ENCODE measurements around the gene ETNK2.

ETNK2 gene

GRCh38 chr1:204130981-204131892 lies 20.6 kb downstream of the ETNK2 start:
- no peak for TF ChIP-seq ZNF274 (IDR thresholded peaks at IDR 0.05; ENCODE audit: low read depth, low read length)
- no peak overlapping the region for H3K4me3 ChIP-seq (ENCODE audit: low read length)

DNA sequence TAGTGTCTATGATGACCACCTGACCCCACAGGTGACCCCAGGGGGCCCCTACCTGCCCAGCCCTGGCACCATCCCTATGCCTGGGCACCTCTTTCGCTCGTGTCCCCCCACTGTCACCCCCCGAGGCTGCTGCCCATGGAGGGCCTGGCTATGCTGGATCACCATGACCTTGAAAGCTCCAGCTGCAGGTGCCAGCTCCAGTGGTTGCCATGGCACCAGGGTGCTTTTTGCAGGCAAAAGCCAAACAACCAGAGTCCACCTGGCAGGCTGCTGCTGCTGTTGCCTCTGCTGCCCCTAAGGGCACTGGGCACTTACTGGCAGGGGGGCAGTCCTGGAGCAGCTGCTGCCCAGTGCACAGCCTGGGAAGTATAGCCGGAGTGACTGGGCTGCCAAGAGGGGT lies 21.7 kb downstream of the ETNK2 start:
- TF ChIP-seq ZNF274 (IDR thresholded peaks at IDR 0.05; ENCODE audit: low read depth, low read length) = no peak
- H3K4me3 ChIP-seq (ENCODE audit: low read length) = no peak overlapping the region

- no peak overlapping the region for H3K4me3 ChIP-seq (ENCODE audit: low read length)
- TF ChIP-seq ZNF274 (IDR thresholded peaks at IDR 0.05; ENCODE audit: low read depth, low read length) = no peak
Measured at GRCh38 chr1:204128964-204129896, 22.6 kb downstream of the ETNK2 start.

DNA sequence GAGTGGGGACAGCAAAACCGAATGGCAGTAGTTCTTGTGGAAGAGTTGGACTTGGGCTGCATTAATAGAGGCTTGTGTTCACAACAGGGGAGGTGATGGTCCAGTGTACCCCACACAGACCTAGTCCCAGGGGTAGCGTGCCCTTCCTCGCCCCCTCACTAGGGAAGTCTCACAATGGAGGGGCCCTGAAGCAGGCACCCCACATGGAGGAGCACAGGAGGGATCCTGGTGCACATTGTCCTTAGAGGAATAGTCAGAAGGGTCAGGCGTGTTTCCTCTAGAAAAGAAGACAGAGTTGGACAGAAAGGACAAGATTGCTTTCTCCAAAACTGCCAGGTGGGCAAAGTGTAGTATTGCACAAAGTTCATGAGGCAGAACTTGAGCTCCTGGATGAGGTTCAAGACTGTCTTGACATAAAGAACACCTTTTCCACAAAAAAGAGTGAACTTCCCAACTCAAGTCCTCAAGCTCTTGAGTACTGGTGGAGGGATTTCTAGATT lies 23.3 kb downstream of the ETNK2 start:
- TF ChIP-seq ZNF274 (IDR thresholded peaks at IDR 0.05; ENCODE audit: low read depth, low read length) = no peak
- no peak overlapping the region for H3K4me3 ChIP-seq (ENCODE audit: low read length)

DNA sequence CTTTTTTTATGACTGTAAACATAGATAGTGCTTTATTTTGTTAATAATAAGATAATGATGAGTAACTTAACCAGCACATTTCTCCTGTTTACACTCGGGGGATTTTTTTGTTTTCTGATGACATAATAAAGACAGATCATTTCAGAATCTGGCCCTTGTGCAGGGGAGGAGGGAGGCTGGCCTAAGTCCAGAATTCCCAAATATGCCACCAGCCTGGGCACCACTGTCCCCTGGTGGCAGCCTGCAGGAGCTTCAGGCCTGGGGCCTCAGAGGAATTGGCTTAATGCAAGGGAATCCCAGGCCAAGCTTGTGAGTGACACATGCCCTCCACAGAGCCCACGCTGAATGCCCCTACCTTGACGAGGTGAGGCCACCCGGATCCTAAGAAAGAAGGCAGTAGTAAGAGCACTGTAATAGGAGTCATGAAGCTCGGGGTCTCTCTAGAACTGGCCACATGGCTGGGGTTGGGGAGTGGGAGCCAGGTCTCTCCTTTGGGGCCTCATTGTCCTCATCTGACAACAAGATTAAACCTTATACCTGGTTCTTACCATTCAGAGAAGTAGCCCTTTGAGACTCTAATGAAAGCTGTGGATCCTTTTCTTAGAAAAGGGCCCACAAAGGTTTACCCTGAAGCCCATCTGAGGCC lies 24.1 kb downstream of the ETNK2 start:
- TF ChIP-seq ZNF274 (IDR thresholded peaks at IDR 0.05; ENCODE audit: low read depth, low read length) = no peak
- no peak overlapping the region for H3K4me3 ChIP-seq (ENCODE audit: low read length)

- H3K4me3 ChIP-seq (ENCODE audit: low read length) = no peak overlapping the region
- no peak for TF ChIP-seq ZNF274 (IDR thresholded peaks at IDR 0.05; ENCODE audit: low read depth, low read length)
Measured at GRCh38 chr1:204126956-204127355, 24.9 kb downstream of the ETNK2 start.

DNA sequence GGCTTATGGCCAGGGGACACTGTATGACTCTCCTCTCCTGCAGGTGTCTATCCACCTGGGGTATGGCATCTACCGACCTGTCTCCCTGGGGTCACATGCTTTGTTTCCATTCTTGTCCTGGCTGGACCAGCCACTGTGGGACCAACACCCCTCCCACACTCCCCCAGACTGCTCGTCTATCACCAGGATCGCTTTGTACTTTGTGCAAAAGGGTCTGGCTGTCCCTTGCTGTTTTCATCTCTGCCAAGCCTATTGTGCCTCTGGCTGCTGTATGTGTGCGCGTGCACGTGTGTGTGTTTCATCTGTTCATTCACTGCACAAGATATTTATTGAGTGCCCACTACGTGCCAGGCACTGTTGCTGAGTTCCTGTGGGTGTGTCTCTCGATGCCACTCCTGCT lies 25.5 kb downstream of the ETNK2 start:
- no peak overlapping the region for H3K4me3 ChIP-seq (ENCODE audit: low read length)
- no peak for TF ChIP-seq ZNF274 (IDR thresholded peaks at IDR 0.05; ENCODE audit: low read depth, low read length)

GRCh38 chr1:204125759-204126351 lies 26.0 kb downstream of the ETNK2 start:
- no peak overlapping the region for H3K4me3 ChIP-seq (ENCODE audit: low read length)
- TF ChIP-seq ZNF274 (IDR thresholded peaks at IDR 0.05; ENCODE audit: low read depth, low read length) = no peak

DNA sequence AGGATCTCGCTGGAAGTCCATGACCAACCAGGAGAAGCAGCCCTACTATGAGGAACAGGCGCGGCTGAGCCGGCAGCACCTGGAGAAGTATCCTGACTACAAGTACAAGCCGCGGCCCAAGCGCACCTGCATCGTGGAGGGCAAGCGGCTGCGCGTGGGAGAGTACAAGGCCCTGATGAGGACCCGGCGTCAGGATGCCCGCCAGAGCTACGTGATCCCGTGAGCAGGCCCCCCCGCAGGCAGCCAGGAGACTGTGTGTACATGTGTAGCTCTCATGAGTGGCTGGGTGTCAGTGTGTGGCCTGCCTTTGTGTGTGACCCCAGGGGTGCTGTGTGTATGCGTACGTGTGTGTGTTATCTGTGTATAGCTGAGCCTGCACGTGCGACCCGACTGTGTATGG lies 27.2 kb downstream of the ETNK2 start:
- TF ChIP-seq ZNF274 (IDR thresholded peaks at IDR 0.05; ENCODE audit: low read depth, low read length) = no peak
- no peak overlapping the region for H3K4me3 ChIP-seq (ENCODE audit: low read length)

DNA sequence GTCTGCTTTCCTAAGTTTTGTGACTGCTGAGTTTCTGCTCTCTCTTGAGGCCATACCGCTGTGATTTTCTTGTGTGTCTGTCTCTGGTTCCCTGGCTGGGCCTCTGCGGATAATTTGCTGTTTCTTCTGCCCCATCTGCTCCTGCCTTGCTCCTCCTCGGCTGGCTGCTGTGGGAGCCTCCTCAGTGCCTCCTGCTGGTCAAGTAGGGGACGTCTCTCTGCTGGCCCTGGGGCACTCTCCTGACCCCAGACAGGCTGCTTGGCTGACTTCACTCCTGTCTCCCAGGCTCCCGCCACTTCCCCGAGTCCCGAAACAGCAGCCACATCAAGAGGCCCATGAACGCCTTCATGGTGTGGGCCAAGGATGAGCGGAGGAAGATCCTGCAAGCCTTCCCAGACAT lies 28.5 kb downstream of the ETNK2 start:
- TF ChIP-seq ZNF274 (IDR thresholded peaks at IDR 0.05; ENCODE audit: low read depth, low read length) = no peak
- no peak overlapping the region for H3K4me3 ChIP-seq (ENCODE audit: low read length)

DNA sequence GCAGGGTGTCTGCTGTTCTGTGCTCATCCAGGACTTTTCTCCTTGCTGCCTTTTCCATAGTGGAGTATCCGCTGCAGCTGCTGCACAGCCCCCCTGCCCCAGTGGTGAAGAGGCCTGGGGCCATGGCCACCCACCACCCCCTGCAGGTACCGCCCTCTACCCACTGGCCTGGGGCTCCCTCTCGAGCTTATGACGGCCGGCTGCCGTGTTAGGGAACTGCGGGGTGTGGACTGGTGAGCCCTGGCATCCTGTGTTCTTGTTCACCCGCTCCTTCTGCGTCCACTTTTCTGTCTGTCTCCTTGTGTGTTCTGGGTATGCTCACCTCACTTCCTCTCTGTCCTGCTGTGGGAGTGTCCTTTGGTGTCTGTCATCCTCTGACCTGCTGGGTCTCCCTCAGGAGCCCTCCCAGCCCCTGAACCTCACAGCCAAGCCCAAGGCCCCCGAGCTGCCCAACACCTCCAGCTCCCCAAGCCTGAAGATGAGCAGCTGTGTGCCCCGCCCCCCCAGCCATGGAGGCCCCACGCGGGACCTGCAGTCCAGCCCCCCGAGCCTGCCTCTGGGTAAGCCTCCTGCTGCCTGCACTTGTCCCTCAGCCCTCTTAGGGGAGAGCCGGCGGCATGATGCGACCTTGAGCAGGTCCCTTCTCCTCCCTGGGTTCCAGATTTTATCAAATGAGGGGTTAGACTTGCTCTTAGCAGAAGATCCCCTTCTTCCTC lies 29.8 kb downstream of the ETNK2 start:
- no peak overlapping the region for H3K4me3 ChIP-seq (ENCODE audit: low read length)
- TF ChIP-seq ZNF274 (IDR thresholded peaks at IDR 0.05; ENCODE audit: low read depth, low read length) = no peak

DNA sequence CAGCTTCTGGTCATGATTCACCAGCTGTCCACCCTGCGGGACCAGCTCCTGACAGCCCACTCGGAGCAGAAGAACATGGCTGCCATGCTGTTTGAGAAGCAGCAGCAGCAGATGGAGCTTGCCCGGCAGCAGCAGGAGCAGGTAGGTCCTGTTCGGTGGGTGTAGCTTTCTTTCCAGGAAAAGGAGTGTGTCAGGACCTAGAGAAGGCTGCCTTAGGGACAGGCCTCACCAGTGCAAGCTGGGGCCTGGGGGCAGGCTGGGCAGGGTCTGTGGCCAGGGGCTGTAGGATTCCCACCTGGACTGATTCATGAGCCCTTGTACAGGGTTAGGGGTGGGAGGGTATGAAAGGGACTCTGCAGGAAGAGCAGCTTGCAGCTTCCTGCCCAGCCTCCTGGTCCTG lies 35.3 kb downstream of the ETNK2 start:
- no peak overlapping the region for H3K4me3 ChIP-seq (ENCODE audit: low read length)
- TF ChIP-seq ZNF274 (IDR thresholded peaks at IDR 0.05; ENCODE audit: low read depth, low read length) = no peak

GRCh38 chr1:204115116-204115515 lies 36.7 kb downstream of the ETNK2 start:
- no peak for TF ChIP-seq ZNF274 (IDR thresholded peaks at IDR 0.05; ENCODE audit: low read depth, low read length)
- no peak overlapping the region for H3K4me3 ChIP-seq (ENCODE audit: low read length)
